Measurements from ENCODE around the gene CHGA.

The CHGA gene

GRCh38 chr14:92956961-92957360 lies 34.0 kb downstream of the CHGA start:
- ChIA-PET CTCF (interaction anchor here (1.6 kb wide), 1 partner anchor 157 kb away, joined by 4 read pairs; no protein-coding TSS in a partner anchor), POLR2A (no interaction called here)
- TF ChIP-seq CTCF (IDR thresholded peaks at IDR 0.05; ENCODE audit: control extremely low read depth, extremely low read depth, low read depth, missing control alignments) = no peak
- no peak for DNase-seq (ENCODE audit: extremely low spot score)

- DNase-seq (ENCODE audit: extremely low spot score) = no peak
- CTCF ChIA-PET = interaction anchor here (0.9 to 1.6 kb wide), 2 partner anchors 155 to 181 kb away, joined by 3 to 4 read pairs; no protein-coding TSS in a partner anchor
These were observed 35.6 kb downstream of the CHGA start for GRCh38 chr14:92958373-92959188.

GRCh38 chr14:92959189-92959531 lies 36.2 kb downstream of the CHGA start:
- ChIA-PET POLR2A (interaction anchor here (0.6 kb wide), 1 partner anchor 126 kb away, joined by 4 read pairs; no protein-coding TSS in a partner anchor), CTCF (interaction anchor here (0.7 kb wide), 1 partner anchor 154 kb away, joined by 3 read pairs; no protein-coding TSS in a partner anchor)
- DNase-seq (ENCODE audit: extremely low spot score) = no peak

More at GRCh38 chr14:92958373-92959188, 35.6 kb downstream of the CHGA start:
- POLR2A ChIA-PET = no interaction called here
- no peak for TF ChIP-seq CTCF (IDR thresholded peaks at IDR 0.05; ENCODE audit: control extremely low read depth, extremely low read depth, low read depth, missing control alignments)

GRCh38 chr14:92959761-92960680 lies 37.1 kb downstream of the CHGA start:
- no peak for DNase-seq (ENCODE audit: extremely low spot score)
- ChIA-PET CTCF (interaction anchor here (0.7 to 3.4 kb wide), 2 partner anchors 8 to 153 kb away, joined by 3 to 18 read pairs; no protein-coding TSS in a partner anchor), POLR2A (no interaction called here)
- no peak for TF ChIP-seq CTCF (IDR thresholded peaks at IDR 0.05; ENCODE audit: control extremely low read depth, extremely low read depth, low read depth, missing control alignments)

More at GRCh38 chr14:92959189-92959531, 36.2 kb downstream of the CHGA start:
- no peak for TF ChIP-seq CTCF (IDR thresholded peaks at IDR 0.05; ENCODE audit: control extremely low read depth, extremely low read depth, low read depth, missing control alignments)

- no peak for TF ChIP-seq CTCF (IDR thresholded peaks at IDR 0.05; ENCODE audit: control extremely low read depth, extremely low read depth, low read depth, missing control alignments)
- POLR2A ChIA-PET = no interaction called here
- CTCF ChIA-PET = interaction anchor here (1.0 to 3.4 kb wide), 2 partner anchors 9 to 19 kb away, joined by 3 to 18 read pairs; no protein-coding TSS in a partner anchor
- no peak for DNase-seq (ENCODE audit: extremely low spot score)
These were observed 38.0 kb downstream of the CHGA start for GRCh38 chr14:92960706-92961566.

Data from GM10248 (cell line).